Measurements from ENCODE around the gene DACH1.

- no peak for TF ChIP-seq ZBTB11 (tag by site-specific recombination; conservative IDR thresholded peaks at IDR 0.05; ENCODE audit: low read depth)
- no peak for TF ChIP-seq CTCF (tag by site-specific recombination; IDR thresholded peaks at IDR 0.05)
- TF ChIP-seq ZNF560 (tag by site-specific recombination; IDR thresholded peaks at IDR 0.05; ENCODE audit: borderline replicate concordance), result no peak
Observed at GRCh38 chr13:71611292-71611691, 255.7 kb downstream of the DACH1 start.
